ENCODE data around the gene PCLO.

The PCLO gene

DNA sequence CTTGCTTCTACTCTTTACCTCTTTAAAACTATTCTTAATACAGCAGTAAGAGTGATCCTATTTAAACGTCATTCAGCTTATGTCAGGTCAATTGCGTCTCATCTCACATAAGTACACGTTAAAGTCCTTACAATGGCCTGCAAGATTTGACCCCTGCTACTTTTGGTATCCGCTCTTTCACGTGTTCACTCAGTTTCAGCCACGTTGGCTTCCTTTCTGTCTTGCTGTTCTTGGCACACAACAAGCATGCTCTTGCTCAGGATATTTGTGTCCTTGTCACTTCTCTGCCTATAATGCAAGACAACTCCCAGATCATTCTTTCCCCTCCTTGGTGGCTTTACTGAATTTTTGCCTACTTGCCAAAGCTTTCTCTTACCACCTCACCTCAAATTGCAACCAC, 296.8 kb downstream of the PCLO start:
- H3K4me3 ChIP-seq (ENCODE audit: low read length) = no peak overlapping the region
- TF ChIP-seq, protein P1, sequence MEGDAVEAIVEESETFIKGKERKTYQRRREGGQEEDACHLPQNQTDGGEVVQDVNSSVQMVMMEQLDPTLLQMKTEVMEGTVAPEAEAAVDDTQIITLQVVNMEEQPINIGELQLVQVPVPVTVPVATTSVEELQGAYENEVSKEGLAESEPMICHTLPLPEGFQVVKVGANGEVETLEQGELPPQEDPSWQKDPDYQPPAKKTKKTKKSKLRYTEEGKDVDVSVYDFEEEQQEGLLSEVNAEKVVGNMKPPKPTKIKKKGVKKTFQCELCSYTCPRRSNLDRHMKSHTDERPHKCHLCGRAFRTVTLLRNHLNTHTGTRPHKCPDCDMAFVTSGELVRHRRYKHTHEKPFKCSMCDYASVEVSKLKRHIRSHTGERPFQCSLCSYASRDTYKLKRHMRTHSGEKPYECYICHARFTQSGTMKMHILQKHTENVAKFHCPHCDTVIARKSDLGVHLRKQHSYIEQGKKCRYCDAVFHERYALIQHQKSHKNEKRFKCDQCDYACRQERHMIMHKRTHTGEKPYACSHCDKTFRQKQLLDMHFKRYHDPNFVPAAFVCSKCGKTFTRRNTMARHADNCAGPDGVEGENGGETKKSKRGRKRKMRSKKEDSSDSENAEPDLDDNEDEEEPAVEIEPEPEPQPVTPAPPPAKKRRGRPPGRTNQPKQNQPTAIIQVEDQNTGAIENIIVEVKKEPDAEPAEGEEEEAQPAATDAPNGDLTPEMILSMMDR (IDR thresholded peaks at IDR 0.05; ENCODE audit: insufficient read depth, low read depth, low read length, missing control alignments) = no peak

DNA sequence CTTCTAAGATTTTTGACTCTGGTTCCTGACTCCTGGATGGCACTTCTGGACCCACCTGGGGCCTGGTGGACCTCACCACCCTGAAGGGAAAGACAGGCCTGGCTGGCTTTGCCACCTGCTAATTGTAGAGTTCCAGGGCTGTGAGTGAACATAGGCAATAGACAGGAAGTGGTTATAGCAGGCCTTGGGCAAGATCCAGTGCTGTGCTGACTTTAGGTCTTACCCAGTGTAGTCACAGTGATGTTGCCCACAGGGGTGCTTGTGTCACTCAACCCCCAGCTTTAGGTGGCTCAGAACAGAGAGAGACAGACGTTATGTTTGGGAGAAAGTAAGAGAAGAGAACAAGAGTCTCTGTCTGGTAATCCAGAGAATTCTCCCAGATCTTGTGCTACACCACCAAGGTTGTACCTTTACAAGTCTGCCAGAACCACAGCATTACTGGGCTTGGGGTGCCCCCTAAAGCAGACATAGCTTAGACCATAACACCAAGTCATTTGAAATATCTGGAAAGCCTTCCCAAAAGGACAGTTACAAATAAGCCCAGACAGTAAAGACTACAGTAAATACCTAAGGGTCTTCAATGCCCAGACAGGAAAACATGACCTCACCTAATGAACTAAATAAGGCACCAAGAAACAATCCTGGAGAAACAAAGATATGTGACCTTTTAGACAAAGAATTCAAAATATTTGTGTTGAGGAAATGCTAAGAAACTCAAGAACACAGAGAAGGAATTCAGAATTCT, 303.4 kb downstream of the PCLO start:
- H3K4me3 ChIP-seq (ENCODE audit: low read length) = no peak overlapping the region
- DNase-seq (ENCODE audit: low read depth) = peak; percentile 19
- TF ChIP-seq, protein P1 (IDR thresholded peaks at IDR 0.05; ENCODE audit: insufficient read depth, low read depth, low read length, missing control alignments) = no peak

More for the DNA sequence above, 296.8 kb downstream of the PCLO start:
- DNase-seq (ENCODE audit: low read depth) = no peak

DNA sequence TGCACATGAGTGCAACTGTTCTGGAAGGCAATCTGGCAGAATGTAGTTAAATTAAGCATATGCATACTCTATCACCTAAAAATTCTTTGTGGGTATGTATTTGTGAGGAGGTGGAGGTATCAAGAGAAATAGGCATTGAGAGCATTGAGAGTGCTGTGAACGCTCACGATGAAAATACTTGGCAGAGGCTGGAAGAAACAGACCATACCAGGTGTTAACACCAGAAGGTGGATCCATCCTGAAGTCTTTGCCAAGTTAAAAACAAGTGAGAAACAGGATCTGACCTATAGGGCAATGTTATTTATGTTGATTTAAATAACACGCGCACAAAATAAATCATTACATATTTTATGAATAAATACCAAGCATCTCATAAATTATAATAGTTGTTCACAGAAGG, 311.6 kb downstream of the PCLO start:
- no peak overlapping the region for H3K4me3 ChIP-seq (ENCODE audit: low read length)
- TF ChIP-seq, protein P1 (IDR thresholded peaks at IDR 0.05; ENCODE audit: insufficient read depth, low read depth, low read length, missing control alignments) = no peak
- DNase-seq (ENCODE audit: low read depth) = no peak

DNA sequence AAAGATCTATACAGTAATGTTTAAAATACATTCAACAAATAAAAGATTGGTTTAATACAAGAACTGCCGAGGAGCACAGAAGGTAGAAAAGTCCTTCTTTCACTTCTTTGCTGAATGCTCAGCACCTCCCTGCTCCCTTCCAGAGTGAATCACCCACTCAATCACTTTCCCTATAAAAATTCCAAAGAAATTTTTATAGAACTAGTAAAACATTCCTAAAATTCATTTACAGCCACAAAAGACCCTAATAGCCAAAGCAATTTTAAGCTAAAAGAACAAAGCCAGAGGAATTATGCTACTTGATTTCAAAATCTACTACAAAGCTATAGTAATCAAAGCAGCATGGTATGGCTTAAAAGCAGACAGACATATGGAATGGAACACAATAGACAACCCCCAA, 320.9 kb downstream of the PCLO start:
- no peak for DNase-seq (ENCODE audit: low read depth)
- no peak overlapping the region for H3K4me3 ChIP-seq (ENCODE audit: low read length)
- TF ChIP-seq, protein P1 (IDR thresholded peaks at IDR 0.05; ENCODE audit: insufficient read depth, low read depth, low read length, missing control alignments) = no peak

DNA sequence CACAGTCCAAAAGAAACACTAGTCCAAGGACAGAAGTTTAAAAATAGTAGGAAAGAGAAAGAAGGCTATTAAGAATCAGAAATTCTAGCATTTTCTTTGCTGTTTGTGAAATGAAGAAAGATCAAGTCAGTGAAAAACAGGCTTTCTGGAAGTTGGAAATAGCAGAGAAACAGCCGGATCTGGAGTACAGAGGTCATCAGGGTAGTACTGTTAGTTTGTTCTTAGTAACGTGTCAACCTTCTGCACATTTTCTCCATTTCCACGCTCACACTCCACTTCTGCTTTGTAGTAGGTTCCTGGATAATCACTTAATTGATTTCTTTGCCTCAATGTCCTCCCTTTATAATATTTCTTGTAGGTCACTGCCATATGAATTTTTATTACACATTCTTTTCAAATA, 322.6 kb downstream of the PCLO start:
- no peak for DNase-seq (ENCODE audit: low read depth)
- no peak overlapping the region for H3K4me3 ChIP-seq (ENCODE audit: low read length)
- TF ChIP-seq, protein P1 (IDR thresholded peaks at IDR 0.05; ENCODE audit: insufficient read depth, low read depth, low read length, missing control alignments) = no peak

DNA sequence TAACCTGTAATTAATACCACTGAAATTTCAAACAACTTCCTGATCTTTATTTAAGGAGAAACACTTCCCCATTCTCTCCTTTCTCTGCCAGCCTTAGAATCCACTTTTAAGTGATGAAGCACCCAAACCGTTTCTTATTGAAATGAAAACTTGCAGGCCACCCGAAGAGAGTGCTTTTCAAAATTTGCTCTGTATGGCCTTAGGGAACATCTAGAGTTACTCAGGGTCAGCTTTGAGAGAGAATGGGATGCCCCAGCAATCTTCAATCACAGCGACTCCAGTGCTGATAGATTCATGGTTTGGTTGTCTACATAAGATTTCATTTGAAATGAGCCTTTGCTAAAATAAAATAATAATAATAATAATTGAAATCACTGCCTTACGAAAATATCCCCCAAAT, 323.1 kb downstream of the PCLO start:
- DNase-seq (ENCODE audit: low read depth) = no peak
- no peak overlapping the region for H3K4me3 ChIP-seq (ENCODE audit: low read length)
- TF ChIP-seq, protein P1 (IDR thresholded peaks at IDR 0.05; ENCODE audit: insufficient read depth, low read depth, low read length, missing control alignments) = no peak

DNA sequence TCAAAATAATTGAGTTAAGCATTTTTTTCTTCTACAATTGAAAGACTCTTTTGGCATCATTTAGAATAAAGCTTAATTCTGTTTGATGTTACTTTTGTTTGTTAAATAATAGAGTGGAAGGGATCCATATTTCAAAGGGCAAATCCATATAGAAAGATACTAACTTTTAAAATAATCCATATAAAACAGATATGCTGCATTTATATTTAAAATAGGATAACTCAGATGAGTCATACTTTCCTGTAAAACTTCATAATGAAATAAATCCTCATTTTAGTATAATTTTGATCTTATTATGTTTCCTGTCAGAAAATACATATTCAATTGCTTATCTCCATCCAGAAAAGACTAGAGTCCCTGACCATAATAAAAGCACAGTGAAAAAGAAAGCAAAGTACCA, 323.6 kb downstream of the PCLO start:
- H3K4me3 ChIP-seq (ENCODE audit: low read length) = no peak overlapping the region
- no peak for DNase-seq (ENCODE audit: low read depth)
- TF ChIP-seq, protein P1 (IDR thresholded peaks at IDR 0.05; ENCODE audit: insufficient read depth, low read depth, low read length, missing control alignments) = no peak

Measured in epithelial cell of esophagus (primary cell).